NOMO-1 treated with dmso at 0.1 percent for 144 hours (cell line): ENCODE measurements around the gene CCDC141.
A peak's percentile ranks its signal among the peaks of the same experiment; 100 is the strongest.
"Not testable (repeated sequence)": the region's sequence is repeated elsewhere in the genome, so short reads cannot be mapped to it uniquely, and the experiment has no call there.

Experiments used
- DNase-seq: peaks from one replicate; lab custom pipeline; 2025; ENCODE audit not compliant: unreplicated experiment; lab: John Stamatoyannopoulos, UW

Gene CCDC141

DNA sequence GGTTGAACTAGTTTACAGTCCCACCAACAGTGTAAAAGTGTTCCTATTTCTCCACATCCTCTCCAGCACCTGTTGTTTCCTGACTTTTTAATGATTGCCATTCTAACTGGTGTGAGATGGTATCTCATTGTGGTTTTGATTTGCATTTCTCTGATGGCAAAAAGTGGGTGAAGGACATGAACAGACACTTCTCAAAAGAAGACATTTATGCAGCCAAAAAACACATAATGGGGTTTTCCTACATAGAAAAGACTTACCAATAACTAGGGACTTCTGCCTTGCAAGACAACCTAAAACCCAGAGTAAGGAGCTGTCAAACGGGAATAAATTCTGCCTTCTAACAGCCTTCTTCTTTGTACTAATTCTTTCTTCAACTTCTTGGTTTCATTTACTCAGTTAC is 4.3 kb downstream of the CCDC141 start:
- not testable (repeated sequence) for DNase-seq

GRCh38 chr2:179044500-179044899 is 5.4 kb downstream of the CCDC141 start:
- DNase-seq, result no peak

- no peak for DNase-seq
Measured at GRCh38 chr2:179037807-179038206, 12.1 kb downstream of the CCDC141 start.

DNA sequence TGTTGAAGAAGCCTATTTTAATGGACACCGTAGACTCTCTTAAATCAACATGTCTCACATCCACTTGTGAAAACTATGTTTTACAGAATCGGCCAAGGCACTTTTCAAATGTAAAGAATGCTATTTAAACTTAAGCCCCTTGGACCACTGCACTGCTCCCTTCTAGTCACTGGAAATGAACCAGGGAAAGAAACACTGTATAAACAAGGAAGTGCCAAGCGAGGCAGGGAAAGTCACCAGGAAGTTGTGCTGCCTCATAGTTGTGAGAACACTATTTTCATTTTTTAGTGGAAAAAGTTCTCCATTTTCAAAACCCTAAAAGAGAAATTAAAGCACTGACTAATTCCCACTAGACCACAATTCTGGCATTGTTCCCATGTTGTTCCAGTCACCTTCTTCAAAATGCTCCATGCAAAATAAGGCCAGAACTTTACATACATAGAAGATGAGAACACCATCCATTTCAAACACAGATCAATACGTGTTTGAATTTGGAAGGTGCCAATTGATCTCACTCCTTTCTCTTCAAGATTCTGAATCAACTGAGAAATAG is 13.5 kb downstream of the CCDC141 start:
- no peak for DNase-seq

DNA sequence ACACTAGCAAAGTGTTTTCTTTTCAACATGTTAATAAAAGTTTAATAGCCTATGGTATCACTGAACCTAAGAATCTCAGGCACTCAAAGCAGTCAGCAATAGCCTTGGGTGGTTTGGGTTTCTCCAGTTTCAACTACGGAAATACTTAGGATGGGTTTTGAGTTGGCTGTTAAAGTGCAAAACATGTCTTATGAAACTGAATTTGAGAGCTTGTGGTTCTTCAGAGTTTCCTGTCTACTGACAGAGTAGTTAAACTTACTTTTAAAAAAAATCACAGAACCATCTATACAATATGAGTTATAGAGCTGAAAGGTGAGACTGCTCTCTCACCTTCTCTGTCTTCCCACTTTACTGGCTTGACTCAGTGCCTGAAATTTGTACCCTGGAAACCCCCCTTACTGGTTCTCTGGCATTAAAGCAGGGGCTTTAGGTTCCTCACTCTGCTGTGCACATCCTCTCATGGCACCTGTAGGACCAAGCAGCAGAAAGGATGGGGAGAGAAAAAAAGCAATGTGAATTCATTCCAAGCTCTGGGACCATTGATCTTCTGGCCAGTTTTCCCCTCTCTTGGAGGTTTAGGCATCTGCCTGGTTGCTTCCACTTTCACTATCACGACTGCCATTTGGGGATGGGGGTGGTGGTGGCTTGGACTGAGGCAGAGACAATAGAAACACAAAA is 18.1 kb downstream of the CCDC141 start:
- no peak for DNase-seq

DNA sequence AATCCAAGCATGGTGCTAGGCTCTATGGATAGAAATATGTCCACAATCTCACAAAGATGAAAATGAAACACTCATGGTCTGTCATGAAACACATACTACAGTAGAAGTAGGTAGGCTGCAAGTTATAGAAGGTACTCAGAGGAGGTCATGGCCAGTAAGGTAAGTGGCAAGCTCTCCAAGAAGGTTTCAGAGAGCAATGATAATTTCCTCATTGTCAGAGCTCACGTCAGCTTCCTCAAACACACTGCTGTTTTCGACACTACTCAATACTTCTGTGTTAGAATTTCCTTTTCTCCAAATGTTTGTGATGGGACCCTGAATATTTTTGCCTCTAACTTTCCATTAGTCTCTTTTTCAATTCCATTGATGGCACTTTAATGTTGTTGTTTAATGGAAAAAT is 25.5 kb downstream of the CCDC141 start:
- DNase-seq, result no peak

GRCh38 chr2:179022685-179023084 is 27.3 kb downstream of the CCDC141 start:
- DNase-seq, result no peak

DNA sequence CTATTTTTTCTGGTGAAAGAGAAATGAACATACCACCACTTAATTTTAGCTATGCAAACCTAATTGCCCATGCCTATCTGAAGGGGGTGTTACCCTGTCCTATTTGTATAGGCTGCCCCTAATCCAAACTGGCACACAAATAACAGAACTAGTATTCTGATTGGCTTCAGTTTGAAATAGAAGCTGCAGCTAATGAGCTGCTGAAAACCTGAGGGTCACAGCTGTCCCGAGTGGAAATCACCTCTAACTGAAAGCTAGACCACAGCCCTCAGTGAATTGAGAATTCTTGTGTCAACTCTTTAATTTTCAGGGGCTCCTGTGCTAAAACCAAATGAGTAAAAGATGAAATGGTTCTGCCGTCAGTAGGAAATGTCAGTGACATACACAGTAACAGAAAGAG is 28.7 kb downstream of the CCDC141 start:
- DNase-seq, result no peak

DNA sequence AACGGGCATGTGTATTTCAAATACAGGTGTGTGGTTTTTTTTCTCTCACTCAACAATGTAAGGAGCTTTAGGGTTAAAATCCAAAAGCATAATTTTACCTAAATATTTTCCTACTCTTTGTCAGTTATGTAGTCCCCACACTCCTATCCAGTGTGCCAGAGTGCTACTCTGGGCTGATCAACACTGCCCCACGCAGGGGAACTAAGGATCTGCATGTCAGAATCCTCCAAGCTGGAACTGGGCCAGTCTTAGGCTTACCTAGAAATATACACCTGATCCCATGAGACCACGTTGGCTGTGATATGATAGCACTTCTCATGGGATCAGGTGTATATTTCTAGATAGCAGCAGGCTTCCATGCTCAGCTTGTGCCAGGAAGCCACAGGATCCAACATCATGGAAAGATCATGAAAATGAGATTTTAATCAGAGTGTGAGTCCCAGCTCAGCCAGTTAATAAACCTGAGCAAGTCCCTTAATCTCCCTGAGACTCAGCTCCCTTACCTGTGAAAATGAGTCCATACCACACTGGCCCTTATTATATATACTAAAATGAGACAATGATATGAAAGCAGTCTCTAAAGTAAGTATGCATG is 29.7 kb downstream of the CCDC141 start:
- DNase-seq, result no peak

GRCh38 chr2:179019260-179019659 is 30.7 kb downstream of the CCDC141 start:
- no peak for DNase-seq

GRCh38 chr2:179017773-179018357 is 32.1 kb downstream of the CCDC141 start:
- peak; percentile 42 for DNase-seq

GRCh38 chr2:179014189-179014588 is 35.7 kb downstream of the CCDC141 start:
- not testable (repeated sequence) for DNase-seq

DNA sequence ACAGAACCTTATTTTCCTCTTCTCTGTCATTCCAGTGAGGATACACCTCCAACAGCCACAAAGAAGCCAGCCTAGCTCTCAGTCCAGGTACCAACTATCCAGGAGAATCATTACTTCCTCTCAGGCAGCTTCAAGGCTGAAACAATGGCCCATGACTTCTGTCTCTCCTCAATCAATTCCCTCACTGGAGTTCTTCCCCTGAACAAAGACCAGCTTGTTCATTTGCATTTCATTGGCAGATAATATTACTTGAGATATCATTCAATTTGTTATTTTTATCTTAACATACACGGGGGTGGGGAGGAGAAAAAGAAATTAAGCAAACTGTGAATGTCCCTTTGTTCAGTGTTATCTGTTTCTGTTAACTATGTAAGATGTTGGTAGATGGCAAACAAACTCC is 44.0 kb downstream of the CCDC141 start:
- DNase-seq, result no peak

DNA sequence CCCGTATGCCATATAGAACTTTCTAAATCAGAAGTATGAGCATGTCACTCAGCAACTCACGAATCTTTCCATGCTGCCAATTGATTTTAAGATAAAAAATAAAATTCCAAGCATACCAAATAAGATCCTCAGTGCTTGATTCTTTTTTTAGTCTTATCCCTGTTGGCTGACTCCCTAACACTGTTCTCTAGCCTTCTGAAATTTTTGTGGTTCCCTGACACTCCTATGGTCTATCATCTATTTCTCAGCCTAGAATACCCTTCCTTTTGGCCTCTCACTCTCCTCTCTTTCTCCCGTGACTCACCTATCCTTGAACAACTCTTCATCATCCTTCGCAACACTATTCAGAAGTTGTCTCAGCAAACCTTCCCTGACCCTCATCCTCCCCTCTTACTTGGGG is 50.5 kb downstream of the CCDC141 start:
- no peak for DNase-seq

DNA sequence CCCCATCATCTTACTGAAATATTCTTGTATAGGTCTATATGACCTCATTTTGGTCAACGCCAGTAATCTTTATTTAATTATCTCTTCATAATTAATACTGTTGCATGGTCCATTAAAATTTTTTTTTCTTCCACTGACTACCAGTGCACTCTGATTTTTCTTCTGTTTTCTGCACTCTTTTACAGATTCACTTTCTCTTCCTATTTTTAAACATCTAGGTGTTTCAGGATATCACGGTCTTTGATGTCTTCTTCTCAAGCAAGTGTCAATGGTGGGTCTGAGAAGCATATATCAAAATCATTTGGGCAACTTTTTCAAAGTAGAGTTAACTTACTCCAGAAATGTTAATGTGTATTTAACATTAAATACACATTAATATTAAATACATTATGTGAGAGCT is 51.4 kb downstream of the CCDC141 start:
- no peak for DNase-seq

DNA sequence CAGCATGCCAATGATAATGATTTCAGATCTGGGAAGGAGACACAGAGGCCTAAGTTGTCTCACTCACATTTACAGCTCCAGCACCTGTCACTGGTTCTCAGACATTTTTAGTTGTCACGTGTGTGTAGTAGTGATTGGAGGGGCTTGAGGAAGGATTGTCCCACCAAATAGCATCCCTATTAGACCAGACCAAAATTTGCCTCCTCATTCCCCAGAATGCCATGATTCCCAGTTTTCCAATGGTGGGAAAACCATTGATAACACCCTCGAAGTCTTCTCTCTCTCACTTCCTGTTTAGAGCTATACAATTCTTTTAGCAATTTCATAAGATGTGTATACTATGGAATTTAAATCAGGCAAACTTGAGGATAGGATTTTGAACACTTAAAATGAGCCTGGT is 52.5 kb downstream of the CCDC141 start:
- DNase-seq, result no peak

GRCh38 chr2:178997067-178997466 is 52.9 kb downstream of the CCDC141 start:
- DNase-seq, result no peak

DNA sequence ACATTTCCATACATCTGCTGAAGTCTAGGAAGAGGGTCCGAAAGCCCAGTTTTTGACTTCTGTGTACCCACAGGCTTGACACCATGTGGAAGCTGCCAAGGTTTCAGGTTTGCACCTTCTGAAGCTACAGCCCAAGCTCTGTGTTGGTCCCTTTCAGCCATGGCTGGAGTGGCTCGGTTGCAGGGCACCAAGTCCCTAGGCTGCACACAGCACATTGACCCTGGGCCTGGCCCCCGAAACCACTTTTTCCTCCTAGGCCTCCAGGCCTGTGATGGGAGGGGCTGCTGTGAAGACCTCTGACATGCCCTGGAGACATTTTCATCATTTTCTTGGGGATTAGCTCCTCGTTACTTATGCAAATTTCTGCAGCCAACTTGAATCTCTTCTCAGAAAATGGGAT is 55.7 kb downstream of the CCDC141 start:
- DNase-seq, result no peak

DNA sequence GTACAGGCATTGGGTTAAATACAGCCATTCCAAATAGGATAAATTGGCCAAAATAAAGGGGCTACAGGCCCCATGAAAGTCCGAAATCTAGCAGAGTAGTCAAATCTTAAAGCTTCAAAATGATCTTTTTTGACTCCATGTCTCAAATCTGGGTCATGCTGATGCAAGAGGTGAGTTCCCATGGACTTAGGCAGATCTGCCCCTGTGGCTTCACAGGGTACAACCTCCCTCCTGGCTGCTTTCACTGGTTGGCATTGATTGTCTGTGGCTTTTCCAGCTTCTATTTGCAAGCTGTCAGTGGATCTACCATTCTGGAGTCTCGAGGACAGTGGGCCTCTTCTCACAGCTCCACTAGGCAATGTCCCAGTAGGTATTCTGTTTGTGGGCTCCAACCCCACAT is 56.1 kb downstream of the CCDC141 start:
- DNase-seq, result no peak

DNA sequence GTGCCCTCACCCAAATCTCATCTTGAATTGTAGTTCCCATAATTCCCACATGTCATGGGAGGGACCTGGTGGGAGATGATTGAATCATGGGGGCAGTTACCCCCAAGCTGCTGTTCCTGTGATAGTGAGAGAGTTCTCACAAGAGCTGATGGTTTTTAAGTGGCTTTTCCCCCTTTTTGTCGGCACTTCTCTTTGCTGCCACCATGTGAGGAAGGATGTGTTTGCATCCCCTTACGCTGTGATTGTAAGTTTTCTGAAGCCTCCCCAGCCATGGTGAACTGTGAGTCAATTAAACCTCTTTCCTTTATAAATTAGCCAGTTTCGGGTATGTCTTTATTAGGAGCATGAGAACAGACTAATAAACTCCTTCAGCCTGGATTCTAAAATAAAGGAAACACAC is 57.2 kb downstream of the CCDC141 start:
- not testable (repeated sequence) for DNase-seq

DNA sequence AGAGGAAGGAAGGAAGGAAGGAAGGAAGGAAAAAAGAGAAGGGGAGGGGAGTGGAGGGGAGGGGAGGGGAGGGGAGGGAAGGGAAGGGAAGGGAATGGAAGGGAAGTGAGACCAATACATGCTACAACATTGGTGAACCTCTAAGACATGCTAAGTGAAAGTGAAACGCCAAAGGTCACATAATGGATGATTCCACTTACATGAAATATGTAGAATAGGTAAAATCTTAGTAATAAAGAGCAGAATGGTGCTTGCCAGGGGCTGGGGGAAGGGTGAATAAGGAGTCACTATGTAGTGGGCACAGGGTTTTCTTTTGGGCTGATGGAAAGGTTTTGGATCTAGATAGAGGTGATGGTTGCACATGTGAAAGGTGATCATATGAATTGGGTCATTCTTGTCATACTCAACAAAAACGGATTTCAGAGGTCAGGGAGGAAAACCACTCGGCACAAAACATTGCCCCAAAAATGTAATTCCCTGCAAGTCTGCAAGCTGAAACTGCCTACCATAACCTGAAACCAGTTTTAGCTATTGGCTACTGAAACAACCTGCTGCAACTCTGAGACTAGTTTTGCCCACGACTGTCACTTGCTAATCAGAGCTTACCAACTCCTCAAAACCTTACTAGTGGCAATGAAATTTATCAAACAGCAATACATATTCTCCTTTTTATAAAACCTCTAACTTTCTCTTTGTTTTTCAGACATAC is 59.2 kb downstream of the CCDC141 start:
- no peak for DNase-seq

- not testable (repeated sequence) for DNase-seq
Measured at GRCh38 chr2:178989424-178989823, 60.5 kb downstream of the CCDC141 start.
